MCF 10A (cell line): ENCODE results near the gene NPHP4. TPM values are rescaled to one million over a fixed set of nuclear protein-coding genes. Genes with fewer than 3 reads are reported as not detected.

ENCODE experiments used
- BruUV-seq: library from RNA; stranded (reverse); fragments of 400-500 nt; replicated peaks from 2 replicates; lab custom pipeline; 2021; lab: Mats Ljungman, UMichigan
- CTCF ChIA-PET: fragments of 300-600 bp; sonication (Branson Sonifier 250); formaldehyde crosslinking; extraction: SDS; loops from one replicate; lab custom pipeline; 2021; ENCODE audit warnings: antibody characterized with exemption, inconsistent platforms; lab: Yijun Ruan, JAX
- POLR2A ChIA-PET: fragments of 300-600, 350-650 bp; sonication (Branson Sonifier 250); formaldehyde crosslinking; extraction: SDS; loops from one replicate; lab custom pipeline; 2020; ENCODE audit warnings: antibody characterized with exemption, inconsistent platforms; lab: Yijun Ruan, JAX
- DNase-seq: peaks from one replicate; pipeline ENCODE4 v3.0.0-alpha.2; 2018; ENCODE audit not compliant: unreplicated experiment
- H3K27ac Mint-ChIP-seq: one replicate; pipeline ENCODE4 v1.8.0; 2022; ENCODE audit warnings: mild to moderate bottlenecking, low read depth, mixed read lengths; ENCODE audit not compliant: unreplicated experiment
- H3K27me3 Mint-ChIP-seq: one replicate; pipeline ENCODE4 v1.8.0; 2022; ENCODE audit warnings: mixed read lengths; ENCODE audit not compliant: insufficient read depth, unreplicated experiment
- H3K36me3 Mint-ChIP-seq: one replicate; pipeline ENCODE4 v1.8.0; 2022; ENCODE audit warnings: mild to moderate bottlenecking, moderate library complexity, mixed read lengths; ENCODE audit not compliant: insufficient read depth, unreplicated experiment
- H3K4me1 Mint-ChIP-seq: one replicate; pipeline ENCODE4 v1.8.0; 2022; ENCODE audit warnings: mixed read lengths; ENCODE audit not compliant: insufficient read depth, unreplicated experiment
- H3K4me3 Mint-ChIP-seq: one replicate; pipeline ENCODE4 v1.8.0; 2022; ENCODE audit warnings: mild to moderate bottlenecking, moderate library complexity, mixed read lengths; ENCODE audit not compliant: unreplicated experiment
- H3K9me3 Mint-ChIP-seq: one replicate; pipeline ENCODE4 v1.8.0; 2022; ENCODE audit warnings: mixed read lengths; ENCODE audit not compliant: unreplicated experiment
- CTCF ChIP-seq: fragments of 200-600 bp; IDR thresholded peaks from one replicate; pipeline ENCODE4 v1.8.0; 2022; ENCODE audit warnings: antibody characterized with exemption, mild to moderate bottlenecking; ENCODE audit not compliant: unreplicated experiment
- intact Hi-C: fragments of 100-400 bp; cut with micrococcal nuclease; formaldehyde crosslinking; loops from 2 replicates; pipeline ENCODE4 v1.14.1; 2022
- total RNA-seq: library from RNA; stranded (reverse); gene quantifications from 2 replicates; pipeline ENCODE4 v1.2.3, GENCODE V29; 2022

NPHP4 gene
- total RNA-seq, 1 experiment from 2014 or later = 14.4 TPM

- Mint-ChIP-seq H3K27ac (no peak overlapping the region), H3K4me1 (peaks cover 6% of the 10 kb centered on the region), H3K4me3 (peak overlapping the region; percentile 76), H3K36me3 (peaks cover 6% of the 10 kb centered on the region), H3K27me3 (no peaks in the 10 kb centered on the region), H3K9me3 (no peaks in the 10 kb centered on the region)
- DNase-seq = no peak
- BruUV-seq = no TSS peak
- POLR2A ChIA-PET = no interaction called here
- TF ChIP-seq CTCF = no peak
- intact Hi-C loops = no loop called here
- CTCF ChIA-PET = no interaction called here
These were observed 2.7 kb upstream of the NPHP4 start for GRCh38 chr1:5994713-5995621.

- Mint-ChIP-seq H3K27ac (no peak overlapping the region), H3K4me1 (peaks cover 6% of the 10 kb centered on the region), H3K27me3 (no peaks in the 10 kb centered on the region), H3K36me3 (peaks cover 6% of the 10 kb centered on the region), H3K9me3 (no peaks in the 10 kb centered on the region), H3K4me3 (peak overlapping the region; percentile 76)
- no peak for DNase-seq
- ChIA-PET POLR2A (interaction anchor here (0.7 to 2.4 kb wide), 3 partner anchors 31 to 91 kb away, joined by 3 to 34 read pairs (median 4); no protein-coding TSS in a partner anchor), CTCF (interaction anchor here (0.6 to 1.1 kb wide), 2 partner anchors 10 to 616 kb away, joined by 3 to 4 read pairs; no protein-coding TSS in a partner anchor)
- no peak for TF ChIP-seq CTCF
- BruUV-seq = no TSS peak
- intact Hi-C loops = no loop called here
These were observed 1.6 kb upstream of the NPHP4 start for GRCh38 chr1:5993556-5994491.

DNA sequence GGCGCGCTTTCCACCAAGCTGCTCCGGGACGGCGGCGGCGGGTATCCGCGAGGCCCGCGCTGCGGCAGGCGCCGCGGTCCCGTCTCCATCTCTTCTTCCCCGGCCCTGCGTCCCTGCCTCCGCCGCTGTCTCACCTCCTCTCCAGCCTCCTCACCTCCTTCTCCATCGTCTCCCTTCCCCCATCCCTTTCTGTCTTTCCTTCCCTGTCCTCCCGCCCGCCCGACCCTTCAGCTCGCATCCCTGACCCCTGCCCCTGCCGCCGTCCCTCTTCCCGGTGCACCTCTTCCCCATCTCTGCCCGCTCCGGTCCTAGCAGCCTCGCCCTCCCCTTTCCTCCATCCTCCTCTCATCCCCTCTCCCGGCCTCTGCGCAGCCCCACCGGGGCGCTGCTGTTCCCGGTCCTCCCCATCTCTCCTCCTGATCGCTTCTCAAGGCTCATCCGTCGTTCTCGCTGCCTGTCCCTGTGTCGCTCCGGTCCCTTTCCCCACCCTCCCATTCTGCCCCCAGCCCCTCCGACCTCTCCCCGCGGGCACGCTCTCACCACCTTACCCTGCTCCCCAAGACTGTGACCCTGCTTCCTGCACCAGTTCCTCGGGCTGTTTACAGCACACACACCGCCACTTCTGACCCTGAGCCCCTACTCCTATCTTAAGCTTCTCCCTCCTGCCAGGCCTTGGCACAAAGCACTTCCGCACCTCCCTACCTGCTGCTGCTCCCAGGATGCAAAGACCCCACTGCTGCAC, 760 bp upstream of the NPHP4 start:
- Mint-ChIP-seq H3K9me3 (no peaks in the 10 kb centered on the region), H3K4me1 (peaks cover 6% of the 10 kb centered on the region), H3K4me3 (peak overlapping the region; percentile 76), H3K36me3 (peaks cover 7% of the 10 kb centered on the region), H3K27ac (no peak overlapping the region), H3K27me3 (no peaks in the 10 kb centered on the region)
- no peak for TF ChIP-seq CTCF
- BruUV-seq = no TSS peak
- ChIA-PET POLR2A (interaction anchor here (0.7 to 2.4 kb wide), 7 partner anchors 10 to 205 kb away, joined by 3 to 34 read pairs (median 3); no protein-coding TSS in a partner anchor), CTCF (interaction anchor here (0.6 to 1.1 kb wide), 3 partner anchors 10 to 617 kb away, joined by 3 to 4 read pairs (median 3); no protein-coding TSS in a partner anchor)
- intact Hi-C loops = loop anchor here (1.0 kb wide), 1 partner anchor 32 kb away; no protein-coding TSS in a partner anchor
- DNase-seq = no peak
